Ovary (tissue), 9 donors: ENCODE data around the gene GPR141. TPM values are rescaled to one million over a fixed set of nuclear protein-coding genes. Genes with fewer than 3 reads are reported as not detected.

Source experiments
- DNase-seq, 5 donors: peaks; one replicate each; pipeline ENCODE4 v3.0.0-alpha.2; 2019 to 2020
- H3K27ac ChIP-seq, 2 donors: fragments of 200-600 bp; one replicate each; pipeline versions ENCODE4 v1.5.1 to v1.8.0; 2019 to 2022
- H3K27me3 ChIP-seq: fragments of 200-600 bp; one replicate; pipeline ENCODE4 v1.8.0; 2022
- H3K36me3 ChIP-seq: fragments of 200-600 bp; sonication (generic); one replicate; pipeline ENCODE4 v1.5.1; 2019
- H3K4me1 ChIP-seq: one replicate; pipeline ENCODE4 v1.8.1; 2013; ENCODE audit warnings: mild to moderate bottlenecking, moderate library complexity; ENCODE audit not compliant: insufficient read depth
- H3K4me3 ChIP-seq: fragments of 200-600 bp; sonication (generic); one replicate; pipeline ENCODE4 v1.5.1; 2017
- H3K9me3 ChIP-seq, 2 donors: fragments of 200-600 bp in 1 of 2; sonication (generic) in 1 of 2; one replicate each; pipeline versions ENCODE4 v1.5.1 to v1.8.1; 2013 to 2019; ENCODE audit warnings: mild to moderate bottlenecking in 1 of 2, moderate library complexity in 1 of 2
- EP300 ChIP-seq: sonication (generic); formaldehyde crosslinking; IDR thresholded peaks from one replicate; pipeline ENCODE4 v1.6.1; 2017; ENCODE audit warnings: antibody characterized with exemption
- POLR2A ChIP-seq: fragments of 450-650 bp; IDR thresholded peaks from one replicate; pipeline ENCODE4 v1.6.1; 2017; ENCODE audit warnings: antibody characterized with exemption, mild to moderate bottlenecking, moderate library complexity
- WGBS, 3 donors: extraction: QIAGEN DNeasy Blood & Tissue Kit in 1 of 3; methylation state at CpG; one replicate each; pipeline versions ENCODE4 v1.1.5 to v1.1.7; 2013 to 2017; 5-methylcytosine and 5-hydroxymethylcytosine counted together
- intact Hi-C, 4 donors: fragments of 100-400 bp; cut with DNase I; formaldehyde crosslinking; loops; one replicate each; pipeline versions ENCODE4 v1.11.0 to v1.15.1; 2022 to 2023
- polyA plus RNA-seq, 2 donors: library from polyadenylated mRNA; stranded (reverse); fragments of 200-250 nt in 1 of 2; fragments of 350-450 nt in 1 of 2; fragmentation: Illumina TruSeq in 1 of 2; extraction: RNeasy Lipid Tissue Mini Kit (QIAGEN cat#74804) in 1 of 2; gene quantifications; one replicate each; pipeline ENCODE4 v1.2.3, GENCODE V29; 2013 to 2014
- total RNA-seq, 7 donors: library from RNA; depleted of rRNA in 2 of 7; stranded (reverse); fragments of >200 nt in 2 of 7; fragmentation: NEBNext Ultra II Directional in 3 of 7; extraction: Animal tissue kit (Norgen Biotek cat#: 25700) in 3 of 7; gene quantifications; one replicate each; pipeline versions ENCODE4 v1.1.0 to v1.2.4, GENCODE V29; 2016 to 2023
- TF ChIP-seq, protein P1 (sequence below), 3 donors: fragments of 450-650 bp in 2 of 3; fragments of 200-600 bp in 1 of 3; IDR thresholded peaks; one replicate each; pipeline versions ENCODE4 v1.5.1 to v1.8.0; 2016 to 2022; ENCODE audit warnings: antibody characterized with exemption in 3 of 3, mild to moderate bottlenecking in 1 of 3
- donor health status: DM: no; HTN: no; CAD: no; lungs with moderate emphysema.
- donor health status: DM: no; HTN: no; CAD: no.
- donor health status: Bipolar disorder and iron deficiency.
- donor health status: DM: yes; HTN: yes; CAD: no.
- donor health status: DM: no; HTN: no; CAD: no.
- donor health status: DM: yes; HTN: yes; CAD: no.

Gene GPR141
- total and polyA plus RNA-seq, 9 donors, result 0.08 to 1.2 (median 0.63) TPM; not detected in 5

GRCh38 chr7:37770838-37771237 is 87.3 kb downstream of the GPR141 start:
- TF ChIP-seq POLR2A, result no peak
- no peak for TF ChIP-seq EP300
- TF ChIP-seq, protein P1, sequence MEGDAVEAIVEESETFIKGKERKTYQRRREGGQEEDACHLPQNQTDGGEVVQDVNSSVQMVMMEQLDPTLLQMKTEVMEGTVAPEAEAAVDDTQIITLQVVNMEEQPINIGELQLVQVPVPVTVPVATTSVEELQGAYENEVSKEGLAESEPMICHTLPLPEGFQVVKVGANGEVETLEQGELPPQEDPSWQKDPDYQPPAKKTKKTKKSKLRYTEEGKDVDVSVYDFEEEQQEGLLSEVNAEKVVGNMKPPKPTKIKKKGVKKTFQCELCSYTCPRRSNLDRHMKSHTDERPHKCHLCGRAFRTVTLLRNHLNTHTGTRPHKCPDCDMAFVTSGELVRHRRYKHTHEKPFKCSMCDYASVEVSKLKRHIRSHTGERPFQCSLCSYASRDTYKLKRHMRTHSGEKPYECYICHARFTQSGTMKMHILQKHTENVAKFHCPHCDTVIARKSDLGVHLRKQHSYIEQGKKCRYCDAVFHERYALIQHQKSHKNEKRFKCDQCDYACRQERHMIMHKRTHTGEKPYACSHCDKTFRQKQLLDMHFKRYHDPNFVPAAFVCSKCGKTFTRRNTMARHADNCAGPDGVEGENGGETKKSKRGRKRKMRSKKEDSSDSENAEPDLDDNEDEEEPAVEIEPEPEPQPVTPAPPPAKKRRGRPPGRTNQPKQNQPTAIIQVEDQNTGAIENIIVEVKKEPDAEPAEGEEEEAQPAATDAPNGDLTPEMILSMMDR (IDR thresholded peaks at IDR 0.05), result no peak
- H3K4me3 ChIP-seq, result no peak overlapping the region
- H3K9me3 ChIP-seq, result peaks cover 0 to 2% of the 10 kb centered on the region in 2 donors
- intact Hi-C loops, result no loop called here
- 83 to 90% (median 88%) methylated on average over 6 of the region's 6 CpGs for WGBS, 3 donors
- no peak overlapping the region for H3K27ac ChIP-seq
- DNase-seq, result no peak
- H3K27me3 ChIP-seq, result no peaks in the 10 kb centered on the region
- H3K4me1 ChIP-seq, result no peaks in the 10 kb centered on the region
- no peaks in the 10 kb centered on the region for H3K36me3 ChIP-seq

DNA sequence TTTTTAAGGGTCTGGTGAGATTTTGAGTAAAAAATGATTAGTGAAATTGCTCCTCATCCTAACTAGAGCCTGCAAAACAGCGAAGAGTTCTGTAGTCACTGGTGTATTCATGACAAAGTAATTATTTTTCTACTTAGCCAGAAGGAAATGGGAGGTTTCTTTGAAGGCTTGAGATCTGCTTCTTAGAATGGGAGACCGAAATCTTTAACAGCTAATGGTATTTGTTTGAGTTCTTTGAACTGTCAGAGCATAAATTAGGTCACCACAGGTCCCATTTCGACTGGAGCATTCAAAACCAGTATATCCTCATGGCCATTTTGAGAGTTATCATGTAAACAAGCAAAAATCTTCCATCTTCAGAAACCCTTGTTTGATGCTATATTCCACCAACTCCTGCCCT is 87.8 kb downstream of the GPR141 start:
- no peak overlapping the region for H3K4me3 ChIP-seq
- TF ChIP-seq POLR2A, result no peak
- TF ChIP-seq, protein P1 (IDR thresholded peaks at IDR 0.05), result no peak
- no peak for TF ChIP-seq EP300
- H3K36me3 ChIP-seq, result no peaks in the 10 kb centered on the region
- no peak overlapping the region for H3K27ac ChIP-seq
- WGBS, 3 donors, result 65 to 70% (median 69%) methylated on average over 3 of the region's 3 CpGs
- peaks cover 0 to 2% of the 10 kb centered on the region in 2 donors for H3K9me3 ChIP-seq
- intact Hi-C loops, result no loop called here
- no peak for DNase-seq
- no peaks in the 10 kb centered on the region for H3K4me1 ChIP-seq
- H3K27me3 ChIP-seq, result no peaks in the 10 kb centered on the region

- no peak for DNase-seq
- H3K4me3 ChIP-seq, result no peak overlapping the region
- peaks cover 0 to 2% of the 10 kb centered on the region in 2 donors for H3K9me3 ChIP-seq
- no peaks in the 10 kb centered on the region for H3K4me1 ChIP-seq
- H3K27me3 ChIP-seq, result no peaks in the 10 kb centered on the region
- H3K36me3 ChIP-seq, result no peaks in the 10 kb centered on the region
- TF ChIP-seq EP300 (no peak), POLR2A (no peak)
- TF ChIP-seq, protein P1 (IDR thresholded peaks at IDR 0.05), result no peak
- no peak overlapping the region for H3K27ac ChIP-seq
- WGBS, 3 donors, result 60 to 83% (median 60%) methylated on average over 1 of the region's 1 CpG
- intact Hi-C loops, result no loop called here
These were observed 88.2 kb downstream of the GPR141 start for GRCh38 chr7:37771801-37772200.

- H3K4me3 ChIP-seq, result no peak overlapping the region
- 56 to 69% (median 59%) methylated on average over 3 of the region's 3 CpGs for WGBS, 3 donors
These were observed 92.4 kb downstream of the GPR141 start for GRCh38 chr7:37775921-37776320.

More at GRCh38 chr7:37775921-37776320, 92.4 kb downstream of the GPR141 start:
- DNase-seq, result no peak
- TF ChIP-seq, protein P1 (IDR thresholded peaks at IDR 0.05), result no peak
- Histone ChIP-seq H3K36me3 (no peaks in the 10 kb centered on the region), H3K27me3 (no peaks in the 10 kb centered on the region), H3K9me3 (peaks cover 0 to 2% of the 10 kb centered on the region in 2 donors), H3K27ac (no peak overlapping the region), H3K4me1 (no peaks in the 10 kb centered on the region)
- intact Hi-C loops, result no loop called here
